HEK293T (cell line): ENCODE results near the gene SPSB4.
A peak's percentile ranks its signal among the peaks of the same experiment; 100 is the strongest.

Experiments used
- CTCF ChIA-PET: fragments of 350-600 bp; formaldehyde crosslinking; extraction: SDS; loops from one replicate; lab custom pipeline; 2021; ENCODE audit warnings: antibody characterized with exemption, inconsistent platforms; lab: Yijun Ruan, JAX
- POLR2A ChIA-PET: fragments of 350-600 bp; formaldehyde crosslinking; extraction: SDS; loops from one replicate; lab custom pipeline; 2020; ENCODE audit warnings: antibody characterized with exemption, inconsistent platforms; lab: Yijun Ruan, JAX
- DNase-seq: peaks from one replicate; pipeline ENCODE4 v3.0.0; 2012; ENCODE audit warnings: mixed read lengths; ENCODE audit errors: extremely low spot score
- ARNT ChIP-seq: fragments of 450-650 bp; IDR thresholded peaks from 2 replicates; pipeline ENCODE4 v1.6.1; 2017; ENCODE audit warnings: mild to moderate bottlenecking
- BHLHE40 ChIP-seq: fragments of 450-650 bp; IDR thresholded peaks from 2 replicates; pipeline ENCODE4 v1.6.1; 2016; ENCODE audit warnings: mild to moderate bottlenecking, moderate library complexity, borderline replicate concordance
- CTBP1 ChIP-seq: fragments of 450-650 bp; IDR thresholded peaks from 2 replicates; pipeline ENCODE4 v1.6.1; 2016; ENCODE audit warnings: borderline replicate concordance
- ELF4 ChIP-seq: fragments of 450-650 bp; IDR thresholded peaks from 2 replicates; pipeline ENCODE4 v1.6.1; 2017; ENCODE audit warnings: antibody characterized with exemption
- FOXA1 ChIP-seq: fragments of 450-650 bp; IDR thresholded peaks from 2 replicates; pipeline ENCODE4 v1.6.1; 2016; ENCODE audit warnings: mild to moderate bottlenecking
- FOXK2 ChIP-seq: fragments of 450-650 bp; IDR thresholded peaks from 2 replicates; pipeline ENCODE4 v1.6.1; 2016; ENCODE audit warnings: mild to moderate bottlenecking
- FOXM1 ChIP-seq: fragments of 450-650 bp; IDR thresholded peaks from 2 replicates; pipeline ENCODE4 v1.6.1; 2017; ENCODE audit warnings: mild to moderate bottlenecking, borderline replicate concordance
- HDGF ChIP-seq: fragments of 450-650 bp; IDR thresholded peaks from 2 replicates; pipeline ENCODE4 v1.6.1; 2017; ENCODE audit warnings: antibody characterized with exemption, borderline replicate concordance
- L3MBTL2 ChIP-seq: fragments of 450-650 bp; conservative IDR thresholded peaks from 2 replicates; pipeline ENCODE4 v1.6.1; 2016; ENCODE audit warnings: mild to moderate bottlenecking
- LEF1 ChIP-seq: fragments of 450-650 bp; IDR thresholded peaks from 2 replicates; pipeline ENCODE4 v1.6.1; 2017; ENCODE audit warnings: mild to moderate bottlenecking, borderline replicate concordance
- NFRKB ChIP-seq: fragments of 450-650 bp; IDR thresholded peaks from 2 replicates; pipeline ENCODE4 v1.6.1; 2016; ENCODE audit warnings: mild to moderate bottlenecking, moderate library complexity
- PKNOX1 ChIP-seq: fragments of 450-650 bp; IDR thresholded peaks from 2 replicates; pipeline ENCODE4 v1.6.1; 2016
- SP1 ChIP-seq: fragments of 450-650 bp; IDR thresholded peaks from 2 replicates; pipeline ENCODE4 v1.6.1; 2017
- SUZ12 ChIP-seq: fragments of 450-650 bp; IDR thresholded peaks from 2 replicates; pipeline ENCODE4 v1.6.1; 2016; ENCODE audit warnings: mild to moderate bottlenecking
- TARDBP ChIP-seq: fragments of 450-650 bp; IDR thresholded peaks from 2 replicates; pipeline ENCODE4 v1.6.1; 2016
- ZNF384 ChIP-seq: fragments of 450-650 bp; IDR thresholded peaks from 2 replicates; pipeline ENCODE4 v1.6.1; 2016

The SPSB4 gene

GRCh38 chr3:141105828-141106628 is 54.9 kb downstream of the SPSB4 start:
- POLR2A ChIA-PET: interaction anchor here (1.4 kb wide), 1 partner anchor 55 kb away, joined by 4 read pairs; the partner anchor contains the start of gene SPSB4
- DNase-seq: peak; percentile 63
- CTCF ChIA-PET: interaction anchor here (0.6 to 1.4 kb wide), 6 partner anchors 9 to 627 kb away, joined by 3 to 14 read pairs (median 4); no protein-coding TSS in a partner anchor
- no peak for TF ChIP-seq ARNT
- peak; percentile 83 for TF ChIP-seq PKNOX1

GRCh38 chr3:141106842-141107241 is 55.7 kb downstream of the SPSB4 start:
- DNase-seq: no peak
- TF ChIP-seq SUZ12: no peak
- no peak for TF ChIP-seq ELF4
- TF ChIP-seq FOXK2: no peak
- no peak for TF ChIP-seq ARNT
- TF ChIP-seq NFRKB: no peak
- TF ChIP-seq FOXA1: no peak
- TF ChIP-seq LEF1: no peak
- TF ChIP-seq SP1: no peak
- no peak for TF ChIP-seq ZNF384
- no peak for TF ChIP-seq FOXM1
- ChIA-PET CTCF (no interaction called here), POLR2A (no interaction called here)

- TF ChIP-seq LEF1 (no peak), HDGF (no peak), TARDBP (no peak), FOXM1 (no peak), ELF4 (no peak), ARNT (no peak)
- ChIA-PET POLR2A (no interaction called here), CTCF (no interaction called here)
- no peak for DNase-seq
These were observed 56.9 kb downstream of the SPSB4 start for GRCh38 chr3:141108039-141108438.

GRCh38 chr3:141109751-141110150 is 58.6 kb downstream of the SPSB4 start:
- ChIA-PET CTCF (interaction anchor here (0.9 kb wide), 1 partner anchor 109 kb away, joined by 3 read pairs; no protein-coding TSS in a partner anchor), POLR2A (no interaction called here)
- TF ChIP-seq ARNT (no peak), ELF4 (no peak), NFRKB (no peak), BHLHE40 (no peak), SUZ12 (no peak), FOXA1 (no peak), TARDBP (no peak), CTBP1 (no peak), FOXK2 (no peak), FOXM1 (no peak), PKNOX1 (no peak), HDGF (no peak), LEF1 (no peak), L3MBTL2 (no peak), ZNF384 (no peak), SP1 (no peak)
- DNase-seq: no peak

- DNase-seq: no peak
- TF ChIP-seq ARNT (no peak), PKNOX1 (no peak)
- ChIA-PET POLR2A (no interaction called here), CTCF (no interaction called here)
These were observed 59.2 kb downstream of the SPSB4 start for GRCh38 chr3:141110322-141110721.

GRCh38 chr3:141111364-141112155 is 60.4 kb downstream of the SPSB4 start:
- no peak for DNase-seq
- TF ChIP-seq SP1 (no peak), CTBP1 (no peak), ELF4 (no peak), BHLHE40 (no peak), ARNT (no peak), L3MBTL2 (no peak)
- POLR2A ChIA-PET: no interaction called here
- CTCF ChIA-PET: no interaction called here
